Measurements from ENCODE around the gene TUBB4A. TPM values are rescaled to one million over a fixed set of nuclear protein-coding genes. Genes with fewer than 3 reads are reported as not detected.

TUBB4A gene
- total and polyA plus RNA-seq, 8 donors: 0.76 to 3.9 (median 0.89) TPM; not detected in 3

GRCh38 chr19:6500837-6501739 is 1.0 kb downstream of the TUBB4A start:
- H3K27ac ChIP-seq: no peak overlapping the region

DNA sequence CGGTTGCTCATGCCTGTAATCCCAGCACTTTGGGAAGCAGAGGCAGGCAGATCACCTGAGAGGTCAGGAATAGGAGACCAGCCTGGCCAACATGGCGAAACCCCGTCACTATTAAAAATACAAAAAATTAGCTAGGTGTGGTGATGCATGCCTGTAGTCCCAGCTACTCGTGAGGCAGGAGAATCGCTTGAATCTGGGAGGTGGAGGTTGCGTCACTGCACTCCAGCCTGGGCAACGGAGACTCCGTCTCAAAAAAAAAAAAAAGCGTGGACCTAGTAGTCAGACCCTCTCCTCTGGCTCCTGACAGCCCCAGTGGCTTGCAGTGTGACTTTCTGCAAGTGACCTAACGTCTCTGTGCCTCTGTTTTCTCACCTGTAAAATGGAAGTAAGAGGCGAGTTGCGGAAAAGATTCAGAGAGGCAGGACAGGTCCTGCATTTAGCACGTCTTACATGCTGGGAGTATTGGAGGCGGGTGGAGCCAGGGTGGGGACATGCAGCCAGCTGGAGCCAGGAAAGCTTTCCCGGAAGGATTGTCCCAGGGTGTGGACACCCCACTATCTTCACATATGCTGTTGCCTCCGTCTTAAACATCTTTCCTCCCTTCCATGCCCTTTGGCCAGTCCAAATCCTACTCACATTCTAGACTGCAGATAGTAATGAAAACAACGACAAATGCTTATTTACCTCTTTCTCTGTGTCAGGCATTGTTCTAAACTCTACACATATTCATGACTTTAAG is 2.9 kb downstream of the TUBB4A start:
- H3K36me3 ChIP-seq: no peaks in the 10 kb centered on the region
- H3K4me3 ChIP-seq: no peak overlapping the region
- TF ChIP-seq CTCF (IDR thresholded peaks at IDR 0.05): no peak
- TF ChIP-seq EP300 (IDR thresholded peaks at IDR 0.05): no peak
- 68 to 72% (median 71%) methylated on average over 16 to 17 of the region's 17 CpGs for WGBS, 5 donors
- H3K9me3 ChIP-seq: no peaks in the 10 kb centered on the region
- no peak for DNase-seq
- H3K4me1 ChIP-seq: peaks cover 9 to 13% (median 13%) of the 10 kb centered on the region in 4 donors
- peaks cover 17 to 55% (median 27%) of the 10 kb centered on the region in 3 donors for H3K27me3 ChIP-seq
- intact Hi-C loops (cut with DNase I; ENCODE audit: low total_unique reads): no loop called here
- no peak overlapping the region for H3K27ac ChIP-seq

More at GRCh38 chr19:6500837-6501739, 1.0 kb downstream of the TUBB4A start:
- Histone ChIP-seq H3K4me3 (peak overlapping the region in 3 of 4 donors; percentile 43 to 54 (median 48)), H3K9me3 (no peaks in the 10 kb centered on the region), H3K4me1 (peaks cover 9 to 13% (median 13%) of the 10 kb centered on the region in 4 donors), H3K36me3 (no peaks in the 10 kb centered on the region), H3K27me3 (peaks cover 17 to 59% (median 27%) of the 10 kb centered on the region in 3 donors)
- no peak for DNase-seq
- intact Hi-C loops (cut with DNase I; ENCODE audit: low total_unique reads): no loop called here
- 58 to 65% (median 61%) methylated on average over 23 to 24 of the region's 24 CpGs for WGBS, 5 donors
- TF ChIP-seq POLR2A (IDR thresholded peaks at IDR 0.05) (no peak), EP300 (IDR thresholded peaks at IDR 0.05) (no peak), CTCF (IDR thresholded peaks at IDR 0.05) (no peak), POLR2AphosphoS5 (IDR thresholded peaks at IDR 0.05) (no peak)

DNA sequence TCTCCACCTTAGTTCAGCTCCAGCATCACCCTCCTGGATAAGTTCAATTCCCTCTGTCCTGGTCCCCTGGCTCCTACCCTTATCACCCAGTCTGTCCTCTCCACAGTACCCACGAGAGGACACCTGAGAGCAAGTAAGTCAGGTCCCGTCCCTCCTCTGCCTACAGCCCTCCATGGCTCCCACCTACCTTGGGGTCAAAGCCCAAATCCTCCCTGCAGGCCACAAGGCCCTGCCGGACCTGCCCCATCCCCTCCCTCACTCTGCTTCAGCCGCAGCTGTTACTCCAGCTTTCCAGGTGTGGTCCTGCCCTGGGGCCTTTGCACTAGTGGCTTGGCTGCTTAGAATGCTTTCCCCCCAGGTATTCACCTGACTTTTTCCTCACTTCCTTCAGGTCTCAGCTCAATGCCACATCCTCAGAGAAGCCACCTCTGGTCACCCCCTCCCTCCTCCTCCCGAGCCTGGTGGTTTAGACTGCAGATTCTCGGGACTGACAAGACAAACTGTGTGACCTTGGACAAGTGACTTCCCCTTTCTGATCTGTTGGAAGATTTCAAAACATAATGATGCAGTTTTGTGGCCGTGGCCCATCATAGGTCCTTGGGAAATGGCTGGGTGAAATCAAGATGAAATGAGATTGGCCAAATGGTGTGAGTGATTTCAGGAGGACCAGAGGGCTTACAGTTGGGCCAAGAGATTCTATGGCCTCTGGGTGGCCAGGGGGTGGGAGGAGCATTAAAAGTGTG is 3.6 kb downstream of the TUBB4A start:
- intact Hi-C loops (cut with DNase I; ENCODE audit: low total_unique reads): no loop called here
- 64 to 76% (median 66%) methylated on average over 7 of the region's 7 CpGs for WGBS, 5 donors

More for the DNA sequence above, 3.6 kb downstream of the TUBB4A start:
- DNase-seq: no peak
- no peaks in the 10 kb centered on the region for H3K36me3 ChIP-seq
- H3K27me3 ChIP-seq: peaks cover 17 to 54% (median 27%) of the 10 kb centered on the region in 3 donors
- TF ChIP-seq CTCF (IDR thresholded peaks at IDR 0.05) (no peak), POLR2AphosphoS5 (IDR thresholded peaks at IDR 0.05) (no peak), POLR2A (IDR thresholded peaks at IDR 0.05) (no peak), EP300 (IDR thresholded peaks at IDR 0.05) (no peak)
- H3K9me3 ChIP-seq: no peaks in the 10 kb centered on the region
- no peak overlapping the region for H3K27ac ChIP-seq
- peaks cover 9 to 13% (median 13%) of the 10 kb centered on the region in 4 donors for H3K4me1 ChIP-seq
- no peak overlapping the region for H3K4me3 ChIP-seq
